Stimulated activated CD8-positive, alpha-beta memory T cell treated with anti-CD3 and anti-CD28 coated beads, Interleukin-12 subunit alpha, Interleukin-12 subunit beta, amount 100 ng/mL, for 1 hour (primary cell): ENCODE measurements around the gene CPLX1.
"Not testable (repeated sequence)": the region's sequence is repeated elsewhere in the genome, so short reads cannot be mapped to it uniquely, and the experiment has no call there.

Experiments
- DNase-seq: peaks from one replicate; pipeline ENCODE4 v3.0.0-alpha.2; 2020; ENCODE audit warnings: low read depth

The CPLX1 gene

GRCh38 chr4:754221-755120 is 71.5 kb downstream of the CPLX1 start:
- no peak for DNase-seq

- not testable (repeated sequence) for DNase-seq
Observed at GRCh38 chr4:753186-753585, 72.7 kb downstream of the CPLX1 start.

GRCh38 chr4:752196-752861 is 73.6 kb downstream of the CPLX1 start:
- DNase-seq: no peak

DNA sequence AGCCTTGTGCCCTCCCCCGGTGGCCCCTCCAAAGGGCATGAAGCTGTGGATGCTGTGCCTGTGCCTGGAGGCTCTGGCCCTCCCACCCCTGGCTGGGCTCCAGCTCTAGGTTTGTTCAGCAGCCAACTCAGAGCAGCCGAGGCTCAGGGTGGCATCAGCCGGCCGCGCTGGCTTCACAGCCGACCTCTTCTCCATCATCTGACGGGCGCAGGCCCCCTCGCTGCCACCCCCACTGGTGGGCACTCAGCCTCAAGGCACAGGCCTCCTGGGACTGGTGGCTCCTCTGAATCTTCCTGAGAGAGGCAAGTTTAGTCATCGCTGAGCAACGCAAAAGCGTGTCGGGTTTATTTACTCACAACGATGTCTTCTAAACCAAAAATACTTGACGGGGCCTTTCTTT is 74.3 kb downstream of the CPLX1 start:
- DNase-seq: no peak

GRCh38 chr4:749698-750666 is 75.9 kb downstream of the CPLX1 start:
- no peak for DNase-seq

- no peak for DNase-seq
Observed at GRCh38 chr4:748461-748860, 77.5 kb downstream of the CPLX1 start.

- no peak for DNase-seq
Observed at GRCh38 chr4:747546-748170, 78.3 kb downstream of the CPLX1 start.

- DNase-seq: no peak
Observed at GRCh38 chr4:744212-744841, 81.6 kb downstream of the CPLX1 start.

GRCh38 chr4:743463-744211 is 82.3 kb downstream of the CPLX1 start:
- DNase-seq: no peak

- DNase-seq: peak; percentile 62
Observed at GRCh38 chr4:742742-743311, 83.1 kb downstream of the CPLX1 start.

- no peak for DNase-seq
Observed at GRCh38 chr4:742096-742741, 83.7 kb downstream of the CPLX1 start.

GRCh38 chr4:740656-741282 is 85.2 kb downstream of the CPLX1 start:
- DNase-seq: no peak

DNA sequence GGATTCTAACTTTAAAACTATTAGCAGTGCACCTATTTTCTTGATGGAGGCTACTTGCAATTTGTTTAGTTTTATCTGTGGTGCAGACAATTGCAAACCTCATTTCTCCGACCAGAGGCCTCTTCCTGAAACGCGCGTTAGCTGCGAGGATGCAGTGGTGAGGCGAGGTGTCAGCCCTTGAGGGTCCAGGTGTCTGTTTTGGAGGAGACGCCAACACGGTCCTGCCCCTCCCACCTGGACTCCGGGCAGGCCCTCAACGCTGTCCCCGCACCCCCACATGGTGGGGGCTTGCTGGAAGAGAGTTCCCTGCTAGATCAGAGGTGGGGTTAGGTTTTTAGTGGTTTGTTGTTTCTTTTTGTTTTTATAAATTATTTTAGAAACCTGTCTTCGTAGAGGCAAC is 85.9 kb downstream of the CPLX1 start:
- no peak for DNase-seq

GRCh38 chr4:739569-739968 is 86.4 kb downstream of the CPLX1 start:
- DNase-seq: no peak

GRCh38 chr4:738781-739280 is 87.1 kb downstream of the CPLX1 start:
- DNase-seq: no peak

GRCh38 chr4:736561-736960 is 89.4 kb downstream of the CPLX1 start:
- DNase-seq: not testable (repeated sequence)

DNA sequence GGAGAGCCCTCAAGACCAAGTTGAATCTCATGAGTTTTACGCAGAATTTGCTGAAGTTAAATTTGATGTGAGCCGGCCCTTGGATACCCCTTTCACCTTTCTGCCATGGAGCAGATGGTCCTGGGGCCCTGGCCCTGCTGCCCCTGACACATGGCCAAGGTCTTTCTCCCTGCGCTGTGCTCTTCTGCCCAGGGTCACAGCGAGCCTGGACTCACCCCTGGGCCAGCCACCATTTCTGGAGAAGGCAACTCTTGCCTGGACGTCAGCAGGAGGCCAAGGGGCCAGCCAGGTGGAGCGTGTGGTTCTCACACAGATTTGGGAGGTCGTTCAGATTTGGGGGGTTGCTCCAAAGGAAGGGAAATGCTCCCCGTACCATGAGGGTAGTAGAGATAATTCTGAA is 90.3 kb downstream of the CPLX1 start:
- no peak for DNase-seq
